SK-N-SH (cell line): ENCODE results near the gene LSM4. TPM values are rescaled to one million over a fixed set of nuclear protein-coding genes. Genes with fewer than 3 reads are reported as not detected.

Experiments
- ELF1 ChIP-seq: IDR thresholded peaks from 2 replicates; pipeline ENCODE4 v1.4.0; 2012
- MEF2A ChIP-seq: IDR thresholded peaks from 2 replicates; pipeline ENCODE4 v1.4.0; 2012; ENCODE audit warnings: low read depth, borderline replicate concordance
- NFIC ChIP-seq: IDR thresholded peaks from 2 replicates; pipeline ENCODE4 v1.4.0; 2012; ENCODE audit warnings: borderline replicate concordance
- NRF1 ChIP-seq: IDR thresholded peaks from 2 replicates; pipeline ENCODE4 v1.6.1; 2012; ENCODE audit warnings: low read depth, mild to moderate bottlenecking, low read length
- RAD21 ChIP-seq: IDR thresholded peaks from 2 replicates; pipeline ENCODE4 v1.6.1; 2012; ENCODE audit warnings: mild to moderate bottlenecking, low read length
- TAF1 ChIP-seq: IDR thresholded peaks from 2 replicates; pipeline ENCODE4 v1.6.1; 2012; ENCODE audit warnings: low read depth, mild to moderate bottlenecking, low read length, moderate library complexity, borderline replicate concordance
- TEAD4 ChIP-seq: IDR thresholded peaks from 2 replicates; pipeline ENCODE4 v1.4.0; 2012; ENCODE audit warnings: mild to moderate bottlenecking, borderline replicate concordance; ENCODE audit not compliant: insufficient read depth
- polyA plus RNA-seq, 3 experiments: library from polyadenylated mRNA; depleted of rRNA; stranded (reverse); fragments of >200 nt; gene quantifications; 2 replicates each; pipeline ENCODE4 v1.2.3, GENCODE V29; 2012
- small RNA-seq, 7 experiments: library from RNA; depleted of rRNA; stranded (forward); fragments of <200 nt; gene quantifications; one replicate each; pipeline ENCODE3, GENCODE V24; 2012
- TF ChIP-seq, protein P1 (sequence below): IDR thresholded peaks from 2 replicates; pipeline ENCODE4 v1.6.1; 2012; ENCODE audit warnings: mild to moderate bottlenecking, low read depth, low read length, moderate library complexity
- TF ChIP-seq, protein P2 (sequence below): fragments of 150-350 bp; IDR thresholded peaks from 2 replicates; pipeline ENCODE4 v1.6.1; 2017; ENCODE audit warnings: antibody characterized with exemption, low read length, low read depth, borderline replicate concordance

LSM4 gene
- polyA plus RNA-seq, 1 of the 3 experiments (the other 2 are of a cell fraction): 277 TPM

DNA sequence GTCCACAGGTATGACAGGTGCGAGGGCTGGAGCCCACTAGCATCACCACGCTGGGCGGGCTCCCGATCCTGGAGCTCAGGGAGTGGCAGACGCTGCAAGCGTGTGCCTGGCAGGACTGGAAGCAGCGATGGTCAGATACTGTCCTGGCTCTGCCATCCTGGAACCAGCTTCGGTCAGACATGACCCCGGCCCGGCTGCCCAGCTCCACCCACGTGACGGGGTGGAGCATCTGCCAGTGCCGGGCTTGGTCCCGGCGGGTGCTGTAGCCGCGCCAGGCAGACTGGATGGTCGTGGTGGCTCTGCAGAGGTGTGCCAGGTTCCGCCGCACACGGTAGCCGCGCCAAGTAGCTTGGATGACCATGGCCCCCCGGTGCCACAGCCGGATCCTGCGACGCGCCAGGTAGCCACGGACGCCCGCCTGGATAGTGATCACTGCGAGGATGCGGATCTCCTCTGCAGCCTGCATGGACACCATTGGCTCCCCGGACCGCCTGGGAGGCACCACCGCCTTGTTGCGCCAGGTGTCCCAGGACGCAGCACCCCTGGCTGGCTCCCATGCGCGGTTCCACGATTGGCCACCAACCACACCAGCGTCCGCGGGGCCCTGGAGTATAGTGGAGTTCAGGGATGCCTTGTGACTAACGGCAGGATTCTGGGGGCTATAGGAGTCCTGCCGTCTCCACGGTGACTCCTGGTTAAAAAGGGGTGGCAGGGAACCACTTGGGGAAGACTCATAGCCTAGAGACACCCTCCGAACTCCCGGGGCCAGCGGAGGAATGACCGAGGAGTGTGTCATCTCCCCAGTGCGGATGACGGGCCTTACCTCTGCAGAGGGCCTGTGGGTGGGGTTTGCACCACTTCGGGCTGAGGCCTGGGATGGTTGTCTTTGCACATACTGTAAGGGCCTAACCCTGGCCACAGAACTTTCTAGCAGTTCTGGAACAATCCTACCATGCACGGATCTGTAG is 65.1 kb downstream of the LSM4 start (continued):
- TF ChIP-seq, protein P1, sequence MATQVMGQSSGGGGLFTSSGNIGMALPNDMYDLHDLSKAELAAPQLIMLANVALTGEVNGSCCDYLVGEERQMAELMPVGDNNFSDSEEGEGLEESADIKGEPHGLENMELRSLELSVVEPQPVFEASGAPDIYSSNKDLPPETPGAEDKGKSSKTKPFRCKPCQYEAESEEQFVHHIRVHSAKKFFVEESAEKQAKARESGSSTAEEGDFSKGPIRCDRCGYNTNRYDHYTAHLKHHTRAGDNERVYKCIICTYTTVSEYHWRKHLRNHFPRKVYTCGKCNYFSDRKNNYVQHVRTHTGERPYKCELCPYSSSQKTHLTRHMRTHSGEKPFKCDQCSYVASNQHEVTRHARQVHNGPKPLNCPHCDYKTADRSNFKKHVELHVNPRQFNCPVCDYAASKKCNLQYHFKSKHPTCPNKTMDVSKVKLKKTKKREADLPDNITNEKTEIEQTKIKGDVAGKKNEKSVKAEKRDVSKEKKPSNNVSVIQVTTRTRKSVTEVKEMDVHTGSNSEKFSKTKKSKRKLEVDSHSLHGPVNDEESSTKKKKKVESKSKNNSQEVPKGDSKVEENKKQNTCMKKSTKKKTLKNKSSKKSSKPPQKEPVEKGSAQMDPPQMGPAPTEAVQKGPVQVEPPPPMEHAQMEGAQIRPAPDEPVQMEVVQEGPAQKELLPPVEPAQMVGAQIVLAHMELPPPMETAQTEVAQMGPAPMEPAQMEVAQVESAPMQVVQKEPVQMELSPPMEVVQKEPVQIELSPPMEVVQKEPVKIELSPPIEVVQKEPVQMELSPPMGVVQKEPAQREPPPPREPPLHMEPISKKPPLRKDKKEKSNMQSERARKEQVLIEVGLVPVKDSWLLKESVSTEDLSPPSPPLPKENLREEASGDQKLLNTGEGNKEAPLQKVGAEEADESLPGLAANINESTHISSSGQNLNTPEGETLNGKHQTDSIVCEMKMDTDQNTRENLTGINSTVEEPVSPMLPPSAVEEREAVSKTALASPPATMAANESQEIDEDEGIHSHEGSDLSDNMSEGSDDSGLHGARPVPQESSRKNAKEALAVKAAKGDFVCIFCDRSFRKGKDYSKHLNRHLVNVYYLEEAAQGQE: no peak
- TF ChIP-seq, protein P2, sequence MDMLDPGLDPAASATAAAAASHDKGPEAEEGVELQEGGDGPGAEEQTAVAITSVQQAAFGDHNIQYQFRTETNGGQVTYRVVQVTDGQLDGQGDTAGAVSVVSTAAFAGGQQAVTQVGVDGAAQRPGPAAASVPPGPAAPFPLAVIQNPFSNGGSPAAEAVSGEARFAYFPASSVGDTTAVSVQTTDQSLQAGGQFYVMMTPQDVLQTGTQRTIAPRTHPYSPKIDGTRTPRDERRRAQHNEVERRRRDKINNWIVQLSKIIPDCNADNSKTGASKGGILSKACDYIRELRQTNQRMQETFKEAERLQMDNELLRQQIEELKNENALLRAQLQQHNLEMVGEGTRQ: no peak
- TF ChIP-seq ELF1 (no peak), NFIC (no peak), MEF2A (no peak), RAD21 (no peak), TEAD4 (no peak), TAF1 (no peak), NRF1 (no peak)
- TF ChIP-seq, all 33 proteins: peak for 0

Small RNAs within 50 kb of the gene (small RNA-seq; reads per million reads assigned to genes)
- gene MIR3188: 0 to 0.20 (median 0) reads per million in 7 experiments
- 0 to 2.3 (median 0) reads per million in 7 experiments for gene RN7SL513P
- 0 reads per million in 7 experiments for gene RPL39P38

Other genes starting within 250 kb of the LSM4 start
- 0.02 TPM in 1 of 2 replicates, not detected in the other for gene IL12RB1, start 236.1 kb downstream of the LSM4 start, polyA plus RNA-seq (2012; rRNA removed)
- 3.1 and 4.5 TPM in 2 replicates for gene MAST3, start 225.3 kb downstream of the LSM4 start, polyA plus RNA-seq (2012; rRNA removed)
- gene PIK3R2, start 169.9 kb downstream of the LSM4 start, polyA plus RNA-seq (2012; rRNA removed): 27.5 and 36.6 TPM in 2 replicates
- gene IFI30, start 149.3 kb downstream of the LSM4 start, polyA plus RNA-seq (2012; rRNA removed): 10.7 and 11.6 TPM in 2 replicates
- 17.5 and 20.6 TPM in 2 replicates for gene MPV17L2, start 129.9 kb downstream of the LSM4 start, polyA plus RNA-seq (2012; rRNA removed)
- 9.1 and 9.7 TPM in 2 replicates for gene RAB3A, start 119.0 kb downstream of the LSM4 start, polyA plus RNA-seq (2012; rRNA removed)
- gene PDE4C, start 96.6 kb downstream of the LSM4 start, polyA plus RNA-seq (2012; rRNA removed): 0.36 and 1.0 TPM in 2 replicates
- 1.9 and 2.5 TPM in 2 replicates for gene IQCN, start 48.6 kb downstream of the LSM4 start, polyA plus RNA-seq (2012; rRNA removed)
- gene JUND, start 41.5 kb downstream of the LSM4 start, polyA plus RNA-seq (2012; rRNA removed): 92.5 and 115 TPM in 2 replicates
- gene PGPEP1, start 17.5 kb upstream of the LSM4 start, polyA plus RNA-seq (2012; rRNA removed): 13.8 and 13.9 TPM in 2 replicates
- 74.1 and 129 TPM in 2 replicates for gene GDF15, start 63.1 kb upstream of the LSM4 start, polyA plus RNA-seq (2012; rRNA removed)
- gene LRRC25, start 74.5 kb upstream of the LSM4 start, polyA plus RNA-seq (2012; rRNA removed): not detected in 2 replicates
- gene SSBP4, start 96.3 kb upstream of the LSM4 start, polyA plus RNA-seq (2012; rRNA removed): 22.5 and 24.9 TPM in 2 replicates
- gene ISYNA1, start 115.1 kb upstream of the LSM4 start, polyA plus RNA-seq (2012; rRNA removed): 48.0 and 49.4 TPM in 2 replicates
- gene ELL, start 199.0 kb upstream of the LSM4 start, polyA plus RNA-seq (2012; rRNA removed): 3.6 and 7.4 TPM in 2 replicates
- gene FKBP8, start 220.5 kb upstream of the LSM4 start, polyA plus RNA-seq (2012; rRNA removed): 227 and 273 TPM in 2 replicates
- gene KXD1, start 234.8 kb upstream of the LSM4 start, polyA plus RNA-seq (2012; rRNA removed): 151 and 165 TPM in 2 replicates
- gene UBA52, start 248.8 kb upstream of the LSM4 start, polyA plus RNA-seq (2012; rRNA removed): 2,690 and 3,026 TPM in 2 replicates